Measurements from ENCODE around the gene KCNAB1.
"Not testable (repeated sequence)": the region's sequence is repeated elsewhere in the genome, so short reads cannot be mapped to it uniquely, and the experiment has no call there.

The KCNAB1 gene

GRCh38 chr3:156120528-156121251 lies at the start of gene KCNAB1:
TSS of gene KCNAB1 (plus strand) at chr3:156120578.
- peak; percentile 27 for DNase-seq (ENCODE audit: low spot score)

GRCh38 chr3:156071031-156071430 lies 49.3 kb upstream of the KCNAB1 start:
- no peak for DNase-seq (ENCODE audit: low spot score)

- not testable (repeated sequence) for DNase-seq (ENCODE audit: low spot score)
Measured at GRCh38 chr3:156072950-156073657, 47.3 kb upstream of the KCNAB1 start.

- DNase-seq (ENCODE audit: low spot score), result no peak
Measured at GRCh38 chr3:156090126-156090525, 30.3 kb upstream of the KCNAB1 start.

GRCh38 chr3:156093964-156094363 lies 26.4 kb upstream of the KCNAB1 start:
- no peak for DNase-seq (ENCODE audit: low spot score)

- DNase-seq (ENCODE audit: low spot score), result no peak
Measured at GRCh38 chr3:156094391-156094790, 26.0 kb upstream of the KCNAB1 start.

GRCh38 chr3:156095652-156096051 lies 24.7 kb upstream of the KCNAB1 start:
- DNase-seq (ENCODE audit: low spot score), result not testable (repeated sequence)

GRCh38 chr3:156098437-156099035 lies 21.8 kb upstream of the KCNAB1 start:
- DNase-seq (ENCODE audit: low spot score), result no peak

- DNase-seq (ENCODE audit: low spot score), result not testable (repeated sequence)
Measured at GRCh38 chr3:156099348-156099747, 21.0 kb upstream of the KCNAB1 start.

- DNase-seq (ENCODE audit: low spot score), result not testable (repeated sequence)
Measured at GRCh38 chr3:156099984-156100383, 20.4 kb upstream of the KCNAB1 start.

GRCh38 chr3:156102267-156102931 lies 18.0 kb upstream of the KCNAB1 start:
- no peak for DNase-seq (ENCODE audit: low spot score)

GRCh38 chr3:156106721-156107373 lies 13.5 kb upstream of the KCNAB1 start:
- no peak for DNase-seq (ENCODE audit: low spot score)

- no peak for DNase-seq (ENCODE audit: low spot score)
Measured at GRCh38 chr3:156107504-156107903, 12.9 kb upstream of the KCNAB1 start.

GRCh38 chr3:156108616-156109015 lies 11.8 kb upstream of the KCNAB1 start:
- no peak for DNase-seq (ENCODE audit: low spot score)

- DNase-seq (ENCODE audit: low spot score), result no peak
Measured at GRCh38 chr3:156109989-156110388, 10.4 kb upstream of the KCNAB1 start.

- no peak for DNase-seq (ENCODE audit: low spot score)
Measured at GRCh38 chr3:156126467-156126866, 6.1 kb downstream of the KCNAB1 start.

- no peak for DNase-seq (ENCODE audit: low spot score)
Measured at GRCh38 chr3:156131241-156131640, 10.9 kb downstream of the KCNAB1 start.

GRCh38 chr3:156131799-156132198 lies 11.4 kb downstream of the KCNAB1 start:
- DNase-seq (ENCODE audit: low spot score), result no peak

- no peak for DNase-seq (ENCODE audit: low spot score)
Measured at GRCh38 chr3:156132313-156132712, 11.9 kb downstream of the KCNAB1 start.

- DNase-seq (ENCODE audit: low spot score), result no peak
Measured at GRCh38 chr3:156133076-156133475, 12.7 kb downstream of the KCNAB1 start.

- peak; percentile 31 for DNase-seq (ENCODE audit: low spot score)
Measured at GRCh38 chr3:156135921-156136638, 15.7 kb downstream of the KCNAB1 start.

Measured in D341Med (cell line).